Measurements from ENCODE around the gene GALNT6. TPM values are rescaled to one million over a fixed set of nuclear protein-coding genes. Genes with fewer than 3 reads are reported as not detected.

GALNT6 gene
- polyA plus RNA-seq, 3 donors, result 4.5 to 5.5 (median 5.3) TPM

DNA sequence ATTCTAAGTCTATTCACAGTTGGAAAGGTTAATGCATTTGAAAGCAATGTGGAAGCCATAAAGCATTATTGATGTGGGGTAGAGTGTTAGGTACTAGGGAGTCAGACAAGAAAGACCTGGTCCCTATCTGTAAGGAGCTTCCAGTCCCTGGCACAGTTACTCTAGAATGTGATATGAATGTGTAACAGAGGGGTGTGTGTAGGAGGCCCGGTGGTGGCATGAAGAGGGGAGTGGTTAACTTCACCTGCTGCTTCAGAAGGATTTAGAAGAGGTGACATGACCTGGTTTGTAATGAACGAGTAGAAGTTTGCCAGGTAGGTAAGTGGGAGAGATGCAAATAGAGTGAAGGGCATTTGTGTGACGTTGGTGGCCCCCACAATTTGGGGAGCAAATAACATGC lies 15.1 kb upstream of the GALNT6 start:
- DNase-seq (ENCODE audit: low read depth in 3 of 3, low spot score in 2 of 3), result no peak

DNA sequence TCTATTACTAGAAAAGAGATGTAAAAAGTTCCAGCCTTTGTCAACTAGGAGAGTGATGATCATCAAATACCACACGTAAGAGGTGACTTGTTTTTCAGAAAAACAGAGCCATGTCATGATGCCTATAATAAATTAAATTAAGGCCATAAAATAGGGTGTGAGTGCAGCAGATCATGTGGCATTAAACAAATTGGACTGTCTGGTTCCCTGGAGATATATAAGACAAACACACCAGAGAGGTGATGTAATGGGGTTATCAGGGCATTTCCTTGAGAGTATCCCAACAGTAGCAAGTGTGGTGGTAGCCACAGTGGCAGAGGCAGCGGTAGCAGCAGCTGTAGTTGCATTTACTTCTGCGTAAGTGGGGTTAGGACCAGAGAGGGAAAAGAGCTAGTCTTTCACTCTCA lies 14.6 kb upstream of the GALNT6 start:
- no peak for DNase-seq (ENCODE audit: low read depth in 3 of 3, low spot score in 2 of 3)

DNA sequence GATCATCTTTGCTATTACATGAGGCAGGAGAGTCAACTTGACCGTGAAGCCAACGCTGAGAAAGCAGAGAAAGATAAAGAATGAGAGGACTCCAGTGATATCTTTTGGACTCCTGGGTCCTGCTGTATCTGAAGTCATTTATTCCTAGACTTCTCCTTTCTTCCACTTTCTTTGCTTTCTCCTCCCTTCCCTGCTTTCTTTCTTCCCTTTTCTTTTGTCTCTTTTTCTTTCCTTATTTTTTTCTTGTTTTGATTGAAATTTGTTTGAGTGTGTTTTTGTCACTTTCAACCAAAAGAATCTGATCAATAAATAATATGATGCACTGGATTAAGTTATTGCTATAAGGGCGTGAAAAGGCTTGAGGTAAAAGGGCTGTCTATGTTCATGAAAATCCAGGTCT lies 13.4 kb upstream of the GALNT6 start:
- no peak for DNase-seq (ENCODE audit: low read depth in 3 of 3, low spot score in 2 of 3)

DNA sequence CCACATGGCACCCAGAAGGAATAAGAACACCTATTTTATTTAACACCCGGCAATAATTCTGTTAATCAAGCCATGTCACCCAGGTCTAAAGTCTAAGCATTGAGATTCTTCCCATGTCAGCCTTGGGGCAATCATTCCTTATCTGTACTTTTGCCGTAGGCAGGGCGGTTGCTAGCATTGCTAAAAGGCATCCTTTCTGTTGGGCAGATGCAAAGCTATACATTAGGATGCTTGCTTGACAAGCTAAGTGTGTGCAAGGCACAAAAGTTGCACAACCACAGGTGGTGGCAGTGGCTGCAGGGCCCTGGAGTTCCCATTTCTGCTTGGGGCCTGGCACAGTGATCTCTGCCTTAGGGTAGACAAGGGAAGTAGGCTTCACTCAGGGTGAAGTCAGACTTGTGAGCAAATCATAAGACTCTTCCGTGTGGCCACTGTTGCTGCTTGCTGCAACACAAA lies 12.5 kb upstream of the GALNT6 start:
- no peak for DNase-seq (ENCODE audit: low read depth in 3 of 3, low spot score in 2 of 3)

DNA sequence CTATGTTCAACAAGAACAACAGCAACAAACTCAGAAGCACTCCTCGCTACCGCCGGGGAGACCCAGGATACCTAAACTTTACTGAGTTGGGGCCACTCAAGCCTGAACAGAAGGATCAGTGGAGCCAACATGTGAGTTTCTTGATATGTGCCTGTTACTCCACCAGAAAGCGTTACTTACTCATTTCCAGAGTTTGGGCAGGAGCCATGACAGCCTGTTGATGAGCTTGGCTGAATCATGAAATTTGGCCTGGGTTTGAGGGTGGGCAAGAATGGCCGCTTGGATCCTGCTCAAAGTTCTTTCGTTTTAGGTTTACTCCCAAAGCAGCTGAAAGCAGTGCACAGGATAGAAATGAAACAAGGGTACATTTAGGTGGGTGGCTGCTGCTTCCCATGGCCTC lies 12.0 kb upstream of the GALNT6 start:
- no peak for DNase-seq (ENCODE audit: low read depth in 3 of 3, low spot score in 2 of 3)

DNA sequence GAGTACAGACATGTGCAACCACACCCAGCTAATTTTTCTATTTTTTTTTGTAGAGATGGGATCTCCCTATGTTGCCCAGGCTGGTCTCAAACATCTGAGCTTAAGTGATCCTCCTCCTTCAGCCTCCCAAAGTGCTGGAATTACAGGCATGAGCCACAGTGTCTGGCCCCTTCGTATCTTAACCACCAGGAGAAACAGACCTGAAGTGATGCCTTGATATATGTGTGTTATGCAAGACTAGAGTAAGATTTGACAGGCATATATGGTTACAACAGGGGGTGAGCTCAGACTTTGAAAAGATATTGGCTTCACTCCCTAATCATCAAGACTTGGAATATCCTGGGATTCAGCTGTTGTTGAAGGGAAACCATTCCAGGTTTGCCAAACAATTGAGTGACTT lies 10.7 kb upstream of the GALNT6 start:
- DNase-seq (ENCODE audit: low read depth in 3 of 3, low spot score in 2 of 3), result no peak

DNA sequence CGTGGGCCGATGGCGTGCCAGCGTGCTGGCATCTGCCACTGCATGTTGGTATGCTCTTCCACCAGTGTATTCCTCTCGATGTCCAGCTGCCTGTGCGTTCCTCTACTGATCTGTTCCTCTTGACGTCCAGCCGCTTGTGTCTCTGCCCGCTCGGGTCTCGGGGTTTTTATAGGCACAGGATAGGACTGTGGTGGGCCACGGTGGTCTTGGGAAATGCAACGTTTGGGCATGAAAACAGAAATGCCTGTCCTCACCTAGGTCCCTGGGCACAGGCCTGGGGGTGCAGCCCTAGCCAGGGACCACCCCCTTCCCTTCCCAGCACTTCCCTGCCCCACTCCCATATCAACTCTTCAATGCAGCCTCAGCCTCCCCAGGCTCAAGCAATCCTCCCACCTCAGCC lies 10.3 kb upstream of the GALNT6 start:
- DNase-seq (ENCODE audit: low read depth in 3 of 3, low spot score in 2 of 3), result no peak

DNA sequence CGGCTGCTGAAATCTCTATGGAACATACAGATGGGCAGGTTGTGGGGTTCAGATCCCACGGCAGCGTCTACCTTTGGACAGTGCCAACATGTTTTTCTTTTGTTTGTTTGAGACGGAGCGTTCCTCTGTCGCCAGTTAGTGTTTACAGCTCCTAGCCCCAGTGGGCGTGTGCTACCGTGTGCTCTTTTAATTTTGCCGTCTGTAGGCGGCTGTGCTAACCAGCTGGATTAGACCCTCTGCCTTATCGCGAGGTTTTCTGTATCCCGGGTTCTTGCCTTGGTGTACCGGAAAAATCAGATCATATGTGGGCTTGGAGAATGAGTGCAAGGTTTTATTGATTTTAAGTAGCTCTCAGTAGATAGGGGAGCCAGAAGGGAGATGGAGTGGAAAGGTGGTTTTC lies 9.8 kb upstream of the GALNT6 start:
- no peak for DNase-seq (ENCODE audit: low read depth in 3 of 3, low spot score in 2 of 3)

DNA sequence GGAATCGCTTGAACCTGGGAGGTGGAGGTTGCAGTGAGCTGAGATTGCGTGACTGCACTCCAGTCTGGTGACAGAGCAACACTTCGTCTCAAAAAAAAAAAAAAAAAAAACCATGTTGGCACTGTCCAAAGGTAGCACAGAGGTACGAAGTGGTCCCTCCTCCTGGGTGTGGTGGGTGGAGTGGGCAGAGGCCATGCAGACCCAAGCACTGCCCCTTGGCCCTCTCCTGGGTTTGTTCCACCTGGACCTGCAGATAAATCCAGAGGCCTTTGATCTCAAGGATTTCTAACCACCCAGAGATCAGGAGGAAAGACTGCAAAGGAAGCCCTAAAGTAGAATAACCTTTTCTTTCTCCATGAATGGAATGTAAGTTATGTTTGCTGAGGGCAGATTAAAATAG lies 8.7 kb upstream of the GALNT6 start:
- DNase-seq (ENCODE audit: low read depth in 3 of 3, low spot score in 2 of 3), result no peak

DNA sequence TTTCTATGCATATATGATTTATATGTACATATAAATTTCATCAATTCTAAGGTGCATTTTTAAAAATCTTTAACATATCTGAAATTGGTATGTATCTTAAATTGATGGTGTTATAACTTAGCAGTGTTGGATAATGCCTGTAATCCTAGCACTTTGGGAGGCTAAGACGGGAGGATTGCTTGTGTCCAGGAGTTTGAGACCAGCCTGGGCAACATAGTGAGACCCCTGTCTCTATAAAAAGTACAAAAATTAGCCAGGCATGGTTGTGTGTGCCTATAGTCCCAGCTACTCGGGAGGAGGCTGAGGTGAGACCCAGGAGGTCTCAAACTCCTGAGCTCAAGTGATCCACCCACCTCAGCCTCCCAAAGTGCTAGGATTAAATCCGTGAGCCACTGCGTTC lies 6.5 kb upstream of the GALNT6 start:
- DNase-seq (ENCODE audit: low read depth in 3 of 3, low spot score in 2 of 3), result no peak

DNA sequence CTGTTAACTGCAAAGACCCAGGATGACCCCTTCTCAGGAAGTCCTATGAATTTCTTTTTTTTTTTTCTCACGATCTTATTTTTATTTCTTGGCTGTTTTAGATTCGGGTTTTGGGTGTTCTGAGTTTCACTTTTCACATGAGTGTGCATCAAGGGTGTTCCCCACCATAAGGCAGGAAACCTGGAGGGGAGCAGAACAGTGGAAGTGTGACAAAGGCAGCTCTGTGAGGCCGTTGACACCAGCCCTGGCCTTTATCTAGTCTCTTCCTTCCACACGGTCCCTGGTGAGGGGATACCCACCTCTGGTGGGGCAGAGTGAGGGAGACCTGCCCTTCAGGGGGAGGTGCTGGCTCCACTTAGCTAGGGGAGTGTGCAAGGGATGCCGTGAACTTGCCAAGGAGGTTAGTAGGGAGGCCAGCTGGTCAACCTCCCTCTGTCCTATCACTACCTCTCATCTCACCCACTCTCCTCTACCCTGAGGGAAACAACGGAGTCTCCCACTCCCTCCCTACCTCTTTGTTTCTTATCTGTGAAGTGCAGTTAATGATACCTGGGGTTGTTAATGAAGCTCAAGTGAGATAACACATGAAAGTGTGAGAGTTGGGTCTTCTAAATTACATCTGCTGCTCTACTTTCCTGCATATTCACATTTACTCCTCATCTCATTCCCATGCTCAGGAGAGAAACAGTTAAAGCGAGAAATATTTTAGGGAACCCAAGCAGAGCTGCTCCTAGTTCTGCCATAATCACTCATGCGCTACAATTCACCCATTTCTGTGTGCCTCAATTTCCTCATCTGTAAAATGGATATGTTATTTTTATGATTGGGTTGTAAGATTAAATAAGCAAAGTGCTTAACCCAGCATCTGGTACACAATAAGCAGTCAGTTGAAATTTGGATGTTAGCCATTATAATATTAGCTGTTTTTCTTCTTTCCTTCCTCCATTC lies 4.4 kb upstream of the GALNT6 start:
- no peak for DNase-seq (ENCODE audit: low read depth in 3 of 3, low spot score in 2 of 3)

DNA sequence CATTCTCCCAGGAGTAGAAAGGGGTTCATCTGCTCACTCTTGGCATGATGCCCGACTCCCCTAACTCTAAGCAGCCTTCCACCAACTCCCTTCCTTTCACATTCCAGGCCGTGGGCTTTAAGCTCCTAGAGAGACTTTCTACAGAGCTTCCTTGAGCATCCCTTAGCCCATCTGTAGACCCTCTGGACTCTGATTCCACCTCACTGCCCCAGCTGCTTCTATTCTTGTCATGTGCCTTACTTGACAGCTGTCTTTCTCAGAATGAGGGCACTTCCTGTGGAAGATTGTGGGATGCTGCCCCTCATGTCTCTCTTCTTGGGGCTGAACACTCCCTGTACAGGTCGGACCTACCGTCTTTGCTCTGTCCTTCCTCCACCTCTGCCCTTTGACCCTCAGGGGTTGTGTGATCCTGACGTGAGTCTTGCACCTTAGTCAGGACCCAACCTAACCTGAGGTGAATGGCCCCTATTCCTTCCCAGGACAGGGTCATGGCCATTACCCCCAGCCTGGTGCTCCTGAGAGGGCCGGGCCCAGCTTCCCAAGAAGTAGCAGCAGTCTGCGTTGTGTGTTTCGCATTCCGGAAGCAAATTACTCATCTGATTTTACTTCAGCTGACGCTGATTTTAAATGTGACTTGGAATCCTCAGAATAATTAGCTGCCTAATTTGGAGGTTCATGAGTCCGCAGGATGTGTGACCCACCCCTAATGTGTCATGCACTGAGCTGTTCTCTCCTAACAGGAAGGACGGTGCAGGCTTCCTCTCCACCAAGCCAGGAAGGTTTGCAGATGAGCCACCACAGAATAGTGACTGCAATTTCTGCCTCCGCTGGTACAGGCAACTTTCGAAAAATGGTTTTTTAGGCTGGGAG lies 2.7 kb upstream of the GALNT6 start:
- DNase-seq (ENCODE audit: low read depth in 3 of 3, low spot score in 2 of 3), result no peak

DNA sequence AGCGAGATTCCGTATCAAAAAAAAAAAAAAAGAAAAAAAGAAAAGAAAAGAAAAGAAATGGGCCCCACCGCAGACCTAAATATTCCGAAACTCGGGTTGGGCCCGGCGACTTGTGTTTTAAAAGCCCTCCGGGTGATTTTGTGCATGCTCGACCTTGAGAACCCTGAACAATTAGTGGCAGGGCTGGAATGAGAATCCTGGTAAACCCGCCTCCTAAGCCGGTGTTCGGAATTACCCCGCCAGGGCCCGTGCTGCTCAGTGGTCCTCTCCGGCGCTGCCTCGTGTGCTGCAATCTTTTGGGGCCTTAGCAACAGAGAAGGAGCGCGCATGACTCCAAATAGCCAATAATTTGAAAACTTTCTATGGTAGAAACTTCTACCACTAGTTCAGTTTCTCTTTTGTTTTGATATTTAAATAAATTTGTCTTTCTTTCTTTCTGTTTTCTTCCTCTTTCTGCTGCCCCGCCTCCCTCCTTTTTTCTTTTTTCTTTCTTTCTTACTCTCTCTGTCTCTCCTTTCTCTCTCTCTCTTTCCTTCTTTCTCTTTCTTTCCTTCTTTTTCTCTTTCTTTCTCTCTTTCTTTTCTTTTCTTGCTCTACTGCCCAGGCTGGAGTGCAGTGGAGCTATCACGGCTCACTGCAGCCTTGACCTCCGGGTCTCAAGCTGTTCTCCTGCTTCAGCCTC lies 1.5 kb upstream of the GALNT6 start:
- DNase-seq (ENCODE audit: low read depth in 3 of 3, low spot score in 2 of 3), result no peak

DNA sequence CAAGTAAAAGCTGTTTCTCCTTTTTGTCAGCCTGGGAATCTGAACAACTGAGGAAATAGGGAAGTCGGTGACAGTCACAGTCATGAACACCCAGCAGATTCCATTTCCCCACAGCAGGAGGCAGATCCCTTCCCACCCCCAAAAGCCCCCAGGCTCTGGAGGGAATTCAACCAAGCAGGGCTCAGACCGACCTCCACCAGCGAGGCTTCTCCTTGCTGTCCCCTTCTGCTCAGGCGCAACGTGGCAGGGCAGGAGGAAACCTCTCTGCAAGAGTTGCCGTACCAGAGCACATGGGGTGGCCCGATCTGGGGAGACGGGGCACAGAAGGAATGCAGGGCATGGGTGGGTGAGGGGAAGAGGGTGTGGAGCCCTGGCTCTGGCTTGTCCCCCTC lies 319 bp downstream of the GALNT6 start:
- DNase-seq (ENCODE audit: low read depth in 3 of 3, low spot score in 2 of 3), result no peak

DNA sequence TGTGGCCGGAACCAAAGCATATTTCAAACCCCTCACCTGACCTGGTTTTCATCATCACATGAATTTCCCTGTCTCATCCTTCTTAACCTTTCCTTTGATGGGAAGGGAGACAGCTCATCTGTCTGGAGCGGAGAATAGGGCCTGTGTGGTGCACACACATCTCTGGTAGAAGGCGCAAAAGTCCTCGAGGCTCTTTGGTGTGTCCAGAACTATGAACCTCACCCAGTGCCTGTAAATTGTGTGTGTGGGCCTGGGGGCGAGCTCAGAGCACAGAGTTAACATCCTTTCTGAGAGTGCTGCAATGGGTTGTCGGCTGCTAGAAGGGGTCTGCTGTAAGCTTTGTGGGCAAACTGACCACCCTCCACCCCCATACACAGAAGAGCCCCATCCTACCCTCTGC lies 749 bp downstream of the GALNT6 start:
- DNase-seq (ENCODE audit: low read depth in 3 of 3, low spot score in 2 of 3), result no peak

DNA sequence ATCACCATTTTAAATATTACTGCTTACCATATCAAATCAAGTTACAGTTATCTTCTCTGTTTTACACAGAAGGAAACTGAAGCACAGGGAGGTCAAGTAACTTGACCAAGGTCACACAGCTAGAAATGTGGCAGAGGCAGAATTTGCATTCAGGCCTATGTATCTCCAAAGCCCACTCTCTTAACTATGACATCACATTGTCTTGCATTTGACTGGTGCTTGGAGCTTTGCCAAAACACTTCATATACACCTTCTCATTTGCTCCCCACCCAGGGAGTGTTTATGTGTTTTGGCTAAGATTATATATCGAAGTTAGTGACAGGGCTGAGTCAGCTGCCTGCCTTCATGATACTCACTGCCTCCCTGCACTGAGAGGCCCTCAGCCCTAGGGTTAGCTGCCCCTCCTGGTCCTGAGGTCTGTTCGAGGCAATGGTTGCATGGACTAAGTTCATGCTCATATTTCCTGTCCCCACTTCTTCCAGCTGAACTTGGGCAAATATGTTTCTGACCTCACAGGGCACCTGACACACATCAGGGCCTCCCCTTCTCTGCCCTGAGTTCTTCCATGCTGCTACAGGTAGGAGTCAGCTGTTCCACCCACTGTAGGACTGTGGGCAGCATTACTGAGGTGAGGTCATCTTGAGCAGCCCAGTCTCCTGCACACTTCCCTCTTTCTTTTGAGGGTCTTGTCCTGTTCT lies 1.8 kb downstream of the GALNT6 start:
- no peak for DNase-seq (ENCODE audit: low read depth in 3 of 3, low spot score in 2 of 3)

DNA sequence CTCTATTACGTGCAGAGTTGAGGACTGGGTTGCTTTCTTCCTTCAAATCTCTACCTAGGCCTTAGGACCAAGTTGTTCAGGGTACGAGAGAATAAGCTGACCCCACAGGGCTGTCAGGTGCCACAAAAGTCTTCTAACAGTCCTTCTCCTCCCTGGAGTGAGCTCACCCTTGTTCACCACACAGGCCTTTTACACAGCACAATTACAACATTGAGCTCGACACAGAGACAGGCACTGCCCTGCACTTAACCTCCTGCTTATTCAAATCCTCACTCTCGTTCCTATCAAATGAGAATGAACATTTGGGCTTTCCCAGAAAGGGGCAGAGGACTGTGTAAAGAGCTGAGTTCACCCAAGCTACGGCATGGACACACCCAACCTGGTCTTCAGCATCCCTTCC lies 2.4 kb downstream of the GALNT6 start:
- no peak for DNase-seq (ENCODE audit: low read depth in 3 of 3, low spot score in 2 of 3)

DNA sequence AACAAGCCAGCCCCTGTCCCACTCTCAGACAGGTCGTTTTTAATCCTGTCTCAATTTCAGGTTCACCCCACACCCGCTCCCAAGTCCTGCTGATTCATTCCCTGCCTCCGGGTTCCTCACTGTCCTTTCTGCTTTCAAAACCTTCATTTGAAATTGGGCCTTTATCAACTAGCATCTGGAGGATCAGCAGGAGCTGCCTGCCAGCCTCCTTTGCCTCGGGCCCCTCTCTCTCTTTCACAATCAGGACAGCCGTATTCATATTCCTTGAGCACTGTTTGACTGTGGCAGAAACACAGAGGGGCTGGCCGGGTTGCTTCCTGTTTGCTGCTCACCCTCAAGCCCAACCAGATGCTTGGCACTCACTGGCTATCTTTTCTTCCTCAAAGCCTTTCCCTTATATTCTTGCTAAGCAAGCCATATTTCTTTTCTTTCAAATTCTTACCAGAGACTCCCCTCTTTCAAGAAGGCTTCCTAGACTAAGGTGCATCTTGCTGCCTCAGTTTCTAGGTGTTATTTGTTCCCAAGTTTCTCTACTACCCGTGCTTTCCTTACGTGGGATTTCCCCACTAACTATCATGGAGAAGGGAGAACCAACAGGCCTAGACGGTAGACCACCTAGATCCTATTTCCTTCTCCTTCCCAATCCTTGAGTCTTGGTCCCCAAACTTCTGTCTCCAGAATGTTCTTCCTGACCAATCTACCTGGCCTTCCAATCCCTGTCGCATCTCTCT lies 3.0 kb downstream of the GALNT6 start:
- no peak for DNase-seq (ENCODE audit: low read depth in 3 of 3, low spot score in 2 of 3)

DNA sequence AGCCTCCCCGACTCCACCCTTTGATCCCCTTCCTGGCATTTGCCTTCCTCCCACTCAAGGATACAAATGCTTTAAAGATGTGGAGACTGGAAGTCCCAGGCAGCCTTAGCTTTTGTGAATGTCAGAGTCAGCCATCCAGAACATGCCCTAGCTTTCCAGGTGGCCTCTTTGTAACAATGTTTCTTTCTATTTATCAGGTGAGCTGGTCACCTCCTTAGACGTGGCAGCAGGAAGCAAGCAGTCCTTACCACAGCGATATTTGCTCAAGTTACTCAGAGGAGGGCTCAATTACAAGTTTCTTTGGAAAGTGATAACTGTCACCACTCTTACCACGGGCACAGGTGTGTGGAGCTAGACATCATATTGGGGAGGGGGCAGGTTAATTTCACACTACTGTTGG lies 4.9 kb downstream of the GALNT6 start:
- DNase-seq (ENCODE audit: low read depth in 3 of 3, low spot score in 2 of 3), result no peak
